Activated CD8-positive, alpha-beta memory T cell treated with anti-CD3 and anti-CD28 coated beads for 36 hours (primary cell): ENCODE measurements around the gene GRHL3. TPM values are rescaled to one million over a fixed set of nuclear protein-coding genes. Genes with fewer than 3 reads are reported as not detected.
"Not testable (repeated sequence)": the region's sequence is repeated elsewhere in the genome, so short reads cannot be mapped to it uniquely, and the experiment has no call there.

Experiments
- CTCF ChIA-PET: fragments of 350-600 bp; sonication (Branson Sonifier 250); formaldehyde crosslinking; loops from one replicate; lab custom pipeline; 2021; ENCODE audit warnings: antibody characterized with exemption; lab: Charles Lee
- POLR2A ChIA-PET: fragments of 350-600 bp; sonication (Branson Sonifier 250); formaldehyde crosslinking; loops from one replicate; lab custom pipeline; 2021; ENCODE audit warnings: antibody characterized with exemption; lab: Charles Lee
- total RNA-seq, 2 experiments: library from RNA; stranded (reverse); gene quantifications; one replicate each; pipeline ENCODE4 v1.2.3, GENCODE V29; 2021

GRHL3 gene
- total RNA-seq: not detected

DNA sequence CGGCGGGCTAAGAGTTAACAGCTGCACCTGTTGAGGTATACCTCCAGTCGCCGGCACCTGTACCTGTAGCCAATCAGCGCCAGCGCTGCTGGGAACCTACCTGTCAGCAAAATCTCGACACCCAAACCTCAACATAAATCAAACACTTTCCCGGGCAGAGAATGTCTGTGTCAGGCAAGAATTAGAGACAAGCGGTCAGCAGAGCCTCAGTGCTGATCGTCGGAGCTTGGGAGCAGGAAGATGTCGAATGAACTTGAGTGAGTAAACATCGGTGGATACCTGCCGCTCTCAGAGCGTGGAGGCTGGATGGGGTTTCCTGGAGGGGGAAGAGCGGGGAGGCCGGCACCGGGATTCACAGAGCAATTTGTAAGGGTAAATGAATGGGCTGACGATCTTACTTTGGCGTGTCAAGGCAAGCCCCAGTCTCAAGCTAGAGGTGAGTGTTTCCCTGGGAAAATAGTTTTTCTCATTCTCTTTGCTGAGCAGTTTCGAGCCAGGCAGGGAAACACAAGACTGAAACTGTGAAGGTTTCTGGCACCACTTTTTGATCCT is at the start of gene GRHL3:
TSS of gene GRHL3 (plus strand) at position 46 of the 552 bp plus-strand sequence. CDS start at position 241, 195 bp downstream.
- CTCF ChIA-PET: interaction anchor here (1.1 to 3.1 kb wide), 2 partner anchors 72 to 119 kb away, joined by 4 to 11 read pairs; no protein-coding TSS in a partner anchor
- POLR2A ChIA-PET: no interaction called here

DNA sequence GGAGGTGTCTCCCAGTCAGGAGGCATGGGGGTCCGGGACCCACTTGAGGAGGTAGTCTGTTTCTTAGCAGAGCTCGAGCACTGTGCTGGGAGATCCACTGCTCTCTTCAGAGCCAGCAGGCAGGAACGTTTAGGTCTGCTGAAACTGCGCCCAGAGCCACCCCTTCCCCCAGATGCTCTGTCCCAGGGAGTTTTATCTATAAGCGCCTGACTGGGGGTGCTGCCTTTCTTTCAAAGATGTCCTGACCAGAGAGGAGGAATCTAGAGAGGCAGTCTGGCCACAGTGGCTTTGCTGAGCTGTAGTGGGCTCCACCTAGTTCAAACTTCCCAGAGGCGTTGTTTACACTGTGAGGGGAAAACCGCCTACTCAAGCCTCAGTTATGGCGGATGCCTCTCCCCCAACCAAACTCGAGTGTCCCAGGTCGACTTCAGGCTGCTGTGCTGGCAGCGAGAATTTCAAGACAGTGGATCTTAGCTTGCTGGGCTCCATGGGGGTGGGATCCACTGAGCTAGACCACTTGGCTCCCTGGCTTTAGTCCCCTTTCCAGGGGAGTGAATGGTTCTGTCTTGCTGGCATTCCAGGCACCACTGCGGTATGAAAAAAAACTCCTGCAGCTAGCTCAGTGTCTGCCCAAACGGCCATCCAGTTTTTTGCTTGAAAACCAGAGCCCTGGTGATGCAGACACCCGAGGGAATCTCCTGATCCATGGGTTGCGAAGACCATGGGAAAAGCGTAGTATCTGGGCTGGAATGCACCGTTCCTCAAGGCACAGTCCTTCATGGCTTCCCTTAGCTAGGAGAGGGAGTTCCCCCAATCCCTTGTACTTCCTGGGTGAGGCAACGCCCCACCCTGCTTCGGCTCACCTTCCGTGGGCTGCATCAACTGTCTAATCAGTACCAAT is 44.7 kb upstream of the GRHL3 start:
- POLR2A ChIA-PET: not testable (repeated sequence)

DNA sequence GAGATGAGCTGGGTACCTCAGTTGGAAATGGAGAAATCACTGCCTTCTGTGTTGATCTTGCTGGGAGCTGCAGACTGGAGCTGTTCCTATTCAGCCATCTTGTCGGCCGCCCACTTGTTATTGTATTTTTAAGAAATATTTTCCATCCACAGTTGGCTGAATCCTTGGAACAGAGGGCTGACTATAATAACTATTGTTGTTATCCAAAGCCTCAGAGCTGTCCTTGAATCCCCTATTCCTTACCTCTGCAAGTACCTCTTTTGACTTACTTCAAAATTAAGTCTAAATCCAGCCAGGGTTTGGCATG is 44.1 kb upstream of the GRHL3 start:
- ChIA-PET POLR2A (no interaction called here), CTCF (no interaction called here)

More for the DNA sequence above, 44.7 kb upstream of the GRHL3 start:
- CTCF ChIA-PET: not testable (repeated sequence)

DNA sequence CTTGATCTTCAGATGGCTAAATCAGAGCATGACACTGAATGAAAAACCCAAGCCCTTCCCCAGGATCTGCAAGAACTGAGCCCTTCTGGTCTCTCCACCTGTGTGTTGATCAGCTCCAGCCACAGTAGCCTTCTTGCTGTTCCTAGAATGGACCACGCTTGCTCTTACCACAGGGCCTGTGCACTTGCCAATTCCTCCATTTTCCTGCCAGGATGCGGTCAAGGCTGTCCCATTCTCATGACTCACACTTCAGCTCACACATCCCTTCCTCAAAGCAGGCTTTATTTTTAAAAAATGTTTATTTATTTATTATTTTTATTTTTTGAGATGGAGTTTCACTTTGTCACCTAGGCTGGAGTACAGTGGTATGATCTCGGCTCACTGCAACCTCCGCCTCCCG is 43.6 kb upstream of the GRHL3 start:
- ChIA-PET CTCF (no interaction called here), POLR2A (no interaction called here)

DNA sequence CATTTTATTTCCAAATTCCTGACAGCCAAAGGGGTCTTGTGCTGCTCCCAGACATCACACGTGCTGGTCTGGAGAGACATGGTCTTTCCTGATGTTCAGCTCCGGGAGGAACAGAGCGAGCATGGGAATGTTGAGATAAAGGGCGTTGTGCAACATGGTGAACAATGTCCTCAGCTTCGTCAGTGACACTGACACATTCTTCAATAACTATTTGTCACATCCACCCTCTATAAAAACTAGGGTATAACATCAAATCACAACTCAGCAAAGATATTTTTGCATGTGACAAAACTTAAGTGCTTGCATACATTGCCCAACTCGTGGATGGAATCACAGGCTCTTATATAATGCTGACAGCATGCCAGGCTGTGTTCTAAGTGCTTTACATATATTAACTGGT is 42.4 kb upstream of the GRHL3 start:
- CTCF ChIA-PET: interaction anchor here (2.2 kb wide), 1 partner anchor 75 kb away, joined by 7 read pairs; no protein-coding TSS in a partner anchor

DNA sequence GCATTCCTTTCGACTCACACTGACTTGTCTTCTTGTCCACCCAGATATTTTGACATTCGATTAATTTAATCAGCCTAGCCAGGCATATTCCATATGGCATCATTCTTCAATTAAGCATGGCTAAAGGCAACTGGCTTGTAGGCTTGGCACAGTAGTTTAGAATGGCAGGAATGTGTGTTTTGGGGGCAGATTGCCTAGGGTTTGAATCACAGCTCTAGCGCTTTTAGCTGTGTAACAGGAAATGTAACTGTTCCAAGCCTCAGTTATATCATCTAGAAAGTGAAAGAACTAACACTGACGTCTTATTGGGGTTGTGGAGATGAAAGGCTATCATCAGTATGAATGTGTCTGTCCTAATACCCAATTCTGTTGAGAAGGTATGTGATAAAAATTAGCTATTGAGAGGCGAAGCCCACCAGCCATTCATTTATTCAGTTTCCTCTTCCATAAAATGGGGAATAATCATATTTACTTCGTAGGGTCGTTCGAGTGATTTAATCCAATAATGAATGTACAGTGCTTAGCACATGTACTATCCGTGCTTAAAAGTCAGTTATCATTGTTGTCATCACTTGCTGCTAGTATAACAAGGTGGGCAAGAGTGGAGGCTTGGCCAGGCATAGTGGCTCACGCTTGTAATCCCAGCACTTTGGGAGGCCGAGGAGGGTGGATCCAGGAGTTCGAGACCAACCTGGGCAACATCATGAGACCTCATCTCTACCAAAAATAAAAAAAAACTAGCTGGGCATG is 41.6 kb upstream of the GRHL3 start:
- POLR2A ChIA-PET: no interaction called here
- CTCF ChIA-PET: interaction anchor here (0.8 to 2.2 kb wide), 4 partner anchors 20 to 127 kb away, joined by 3 to 7 read pairs (median 4); no protein-coding TSS in a partner anchor

More for the DNA sequence above, 42.4 kb upstream of the GRHL3 start:
- POLR2A ChIA-PET: no interaction called here

DNA sequence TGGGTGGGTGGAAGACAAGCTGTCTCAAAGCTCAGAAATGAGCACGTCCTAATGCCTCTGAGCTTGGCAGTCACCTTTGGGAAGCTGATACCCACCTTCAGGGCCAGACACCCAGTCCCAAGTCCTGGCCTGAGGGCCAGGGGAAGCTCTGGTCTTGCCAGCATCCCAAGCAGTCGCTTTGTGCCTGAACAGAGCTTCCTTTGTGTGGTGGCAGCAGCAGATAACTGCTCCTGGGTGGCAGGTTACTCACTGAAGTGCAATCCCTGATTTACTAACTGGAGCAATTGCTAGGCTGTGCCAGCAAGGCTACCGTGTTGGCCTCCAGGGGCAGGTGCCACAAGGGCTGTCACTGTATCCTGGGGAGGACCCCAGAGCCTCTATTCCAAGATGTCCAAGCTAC is 40.4 kb upstream of the GRHL3 start:
- ChIA-PET POLR2A (no interaction called here), CTCF (interaction anchor here (1.0 to 2.2 kb wide), 3 partner anchors 77 to 128 kb away, joined by 3 to 7 read pairs (median 6); no protein-coding TSS in a partner anchor)

DNA sequence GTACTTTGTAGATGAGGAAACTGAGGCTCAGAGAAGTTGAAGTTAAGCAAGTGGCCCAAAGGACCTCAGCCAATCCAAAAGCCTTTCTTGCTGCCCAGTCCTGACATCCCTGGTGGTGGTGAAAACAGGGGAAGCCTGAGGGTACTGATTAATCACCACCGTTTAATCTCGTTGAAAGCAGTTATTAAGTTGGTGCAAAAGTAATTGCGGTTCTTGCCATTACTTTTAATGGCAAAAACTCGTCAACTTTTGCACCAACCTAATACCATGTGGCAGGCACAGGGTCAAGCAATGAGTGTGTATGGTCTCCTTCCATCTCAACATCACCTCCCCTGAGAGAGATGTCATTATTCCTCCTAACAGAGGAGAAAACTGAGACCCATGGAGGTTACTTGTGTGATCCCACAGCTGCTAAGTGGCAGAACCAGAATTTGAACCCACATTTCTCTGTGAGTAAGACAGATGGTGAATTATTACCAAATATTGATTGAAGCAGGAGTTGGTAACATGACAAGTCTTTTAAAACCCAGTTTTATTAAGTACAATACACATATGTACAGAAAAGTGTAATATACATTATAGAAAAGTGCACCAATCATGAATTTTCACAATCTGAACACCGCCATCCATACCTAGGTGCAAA is 39.4 kb upstream of the GRHL3 start:
- POLR2A ChIA-PET: no interaction called here
- CTCF ChIA-PET: no interaction called here

DNA sequence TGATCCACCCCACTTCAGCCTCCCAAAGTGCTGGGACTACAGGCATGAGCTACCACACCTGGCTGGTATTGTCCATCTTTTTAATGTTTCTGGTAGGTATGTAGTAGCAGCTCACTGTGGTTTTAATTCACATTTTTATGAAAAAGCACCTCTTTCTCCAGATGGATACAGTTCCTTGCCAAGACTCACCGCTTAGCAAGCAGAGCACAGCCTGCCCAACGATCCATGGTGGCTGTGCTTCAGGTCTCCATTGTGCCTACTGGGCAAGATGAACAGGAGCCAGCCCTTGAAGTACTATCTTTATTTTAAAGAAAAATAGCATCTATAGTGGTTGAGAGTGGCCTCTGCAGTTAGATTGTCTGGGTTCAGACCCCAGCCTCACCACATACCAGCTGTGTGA is 37.6 kb upstream of the GRHL3 start:
- ChIA-PET CTCF (no interaction called here), POLR2A (no interaction called here)

DNA sequence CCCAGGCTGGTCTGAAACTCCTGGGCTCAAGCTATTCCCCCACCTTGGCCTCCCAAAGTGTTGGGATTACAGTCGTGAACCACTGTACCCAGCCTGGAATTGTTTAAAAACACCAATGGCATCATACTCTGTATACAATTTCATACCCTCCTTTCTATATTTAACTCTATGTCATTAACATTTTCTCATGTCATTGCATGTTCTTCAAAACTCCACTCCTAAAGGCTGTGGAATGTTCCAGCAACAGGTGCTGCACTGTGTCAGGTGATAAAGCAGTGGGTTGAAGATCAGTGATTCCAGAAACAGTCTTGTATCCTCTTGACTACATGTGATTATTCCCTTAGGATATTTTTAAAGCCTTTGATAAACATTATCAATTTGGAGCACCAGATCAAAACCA is 36.7 kb upstream of the GRHL3 start:
- ChIA-PET CTCF (no interaction called here), POLR2A (no interaction called here)

DNA sequence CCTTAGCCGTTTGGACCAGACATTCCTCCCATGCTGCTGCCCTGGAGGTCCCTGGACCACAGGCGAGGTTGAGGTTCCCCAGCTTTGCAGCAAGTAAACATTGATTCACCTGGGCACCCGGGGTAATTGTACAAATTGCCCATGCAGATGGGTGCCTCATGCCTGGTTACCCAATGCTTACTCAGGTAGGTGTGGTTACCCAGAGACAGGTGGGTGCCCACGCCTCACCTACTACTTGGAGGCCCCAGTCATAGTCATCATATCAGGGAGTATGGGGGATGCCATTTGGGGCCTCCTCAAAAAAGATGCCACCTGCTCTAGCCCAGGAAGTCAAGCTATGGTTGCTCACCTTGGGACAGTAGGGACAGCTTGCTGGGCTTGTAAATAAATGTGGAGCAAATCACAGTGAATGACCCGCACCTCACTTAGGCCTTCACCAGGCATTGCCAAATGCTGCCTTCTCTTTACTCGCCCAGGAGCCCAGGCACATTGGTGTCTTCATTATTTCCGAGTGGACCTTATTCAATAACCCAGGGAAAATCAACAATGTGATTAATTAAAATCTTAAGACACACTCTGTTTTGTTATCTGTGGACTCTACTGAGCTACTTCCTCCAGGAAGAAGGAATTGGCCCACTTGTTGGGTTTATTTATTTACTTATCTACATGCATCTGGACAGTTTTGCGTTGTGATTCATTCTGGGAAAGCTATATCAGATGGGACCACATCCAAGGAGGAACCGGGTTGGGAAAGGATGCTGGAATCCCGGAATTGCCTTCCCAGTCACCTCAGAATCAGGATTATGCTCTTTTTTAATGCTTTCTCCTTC is 35.6 kb upstream of the GRHL3 start:
- ChIA-PET POLR2A (no interaction called here), CTCF (no interaction called here)

DNA sequence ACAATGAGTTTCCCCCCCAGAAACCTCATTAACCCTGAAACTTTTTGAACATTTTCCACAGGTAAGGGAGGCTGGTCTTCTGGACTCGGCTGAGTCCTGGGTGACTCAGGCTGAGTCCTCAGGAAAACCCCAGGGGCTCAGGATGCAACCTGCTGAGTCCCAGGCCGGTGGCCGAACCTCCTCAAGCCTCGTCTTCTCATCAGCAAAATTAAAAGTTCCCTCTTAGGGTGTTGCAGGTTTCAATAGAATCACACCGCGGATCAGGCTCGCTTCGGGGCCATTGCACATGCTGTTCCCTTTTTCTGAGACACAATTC is 35.0 kb upstream of the GRHL3 start:
- CTCF ChIA-PET: no interaction called here

DNA sequence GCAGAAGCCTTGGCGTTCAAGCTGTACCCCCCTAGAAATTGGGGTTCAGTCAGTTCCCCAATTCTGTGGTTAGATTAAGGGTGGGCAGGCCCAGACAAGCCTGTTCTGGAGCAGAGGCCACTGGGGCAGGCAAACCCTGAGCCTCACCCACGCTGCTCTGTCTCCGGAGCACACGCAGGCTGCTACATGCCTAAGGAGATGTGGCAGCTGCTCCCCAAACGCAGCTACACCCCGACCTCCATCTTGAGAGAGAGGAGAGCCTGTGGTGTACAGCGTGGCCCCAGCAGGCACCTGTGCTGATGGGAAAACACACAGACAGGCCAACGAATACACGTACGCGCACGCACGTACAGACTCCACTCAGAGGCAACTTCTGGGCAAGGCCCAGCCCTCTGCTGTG is 33.9 kb upstream of the GRHL3 start:
- POLR2A ChIA-PET: no interaction called here
- CTCF ChIA-PET: no interaction called here

More for the DNA sequence above, 35.0 kb upstream of the GRHL3 start:
- POLR2A ChIA-PET: no interaction called here

DNA sequence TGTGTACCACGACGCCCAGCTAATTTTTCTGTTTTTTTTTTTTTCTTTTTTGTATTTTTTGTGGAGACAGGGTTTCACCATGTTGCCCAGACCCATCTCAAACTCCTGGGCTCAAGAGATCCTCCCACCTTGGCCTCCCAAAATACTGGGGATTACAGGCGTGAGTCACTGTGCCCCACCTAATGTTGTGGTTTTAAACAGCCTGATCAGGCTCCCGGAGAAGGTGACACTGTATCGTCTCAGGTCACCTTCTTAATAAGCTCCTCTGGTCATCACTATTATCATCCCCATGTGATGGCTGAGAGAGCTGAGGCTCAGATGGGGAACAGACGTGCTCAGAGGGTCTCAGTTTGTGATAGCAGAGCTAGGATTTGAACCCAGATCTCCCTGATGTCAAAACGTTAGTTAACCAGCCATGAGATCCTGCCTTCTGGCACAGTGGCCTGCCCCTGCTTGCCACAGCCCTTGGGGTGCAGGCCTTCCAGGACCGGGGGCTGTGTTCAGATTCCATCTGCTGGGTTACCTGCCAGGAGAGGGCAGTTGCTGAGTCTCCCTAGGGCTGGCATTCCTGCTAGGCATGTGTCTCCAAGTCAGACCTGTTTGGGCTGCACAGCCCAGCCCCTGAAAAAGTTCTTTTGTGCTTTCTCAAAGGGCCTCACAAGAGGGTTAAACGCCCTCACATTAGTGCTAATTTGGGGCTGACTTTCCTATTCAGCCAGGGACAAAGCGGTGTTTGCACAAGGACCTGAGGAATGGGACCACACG is 32.7 kb upstream of the GRHL3 start:
- CTCF ChIA-PET: no interaction called here
- POLR2A ChIA-PET: no interaction called here

DNA sequence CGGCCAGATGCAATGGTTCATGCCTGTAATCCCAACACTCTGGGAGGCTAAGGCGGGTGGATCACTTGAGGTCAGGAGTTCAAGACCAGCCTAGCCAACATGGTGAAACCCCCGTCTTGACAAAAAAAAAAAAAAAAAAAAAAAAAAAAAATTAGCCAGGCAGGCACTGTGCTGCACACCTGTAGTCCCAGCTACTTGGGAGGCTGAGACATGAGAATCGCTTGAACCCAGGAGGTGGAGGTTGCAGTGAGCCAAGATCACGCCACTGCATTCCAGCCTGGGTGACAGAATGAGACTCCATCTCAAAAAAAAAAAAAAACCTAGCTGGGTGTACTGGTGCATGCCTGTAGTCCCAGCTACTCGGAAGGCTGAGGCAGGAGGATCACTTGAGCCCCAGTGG is 31.4 kb upstream of the GRHL3 start:
- POLR2A ChIA-PET: interaction anchor here (0.7 kb wide), 1 partner anchor 1263 kb away, joined by 4 read pairs; no protein-coding TSS in a partner anchor
- CTCF ChIA-PET: not testable (repeated sequence)

DNA sequence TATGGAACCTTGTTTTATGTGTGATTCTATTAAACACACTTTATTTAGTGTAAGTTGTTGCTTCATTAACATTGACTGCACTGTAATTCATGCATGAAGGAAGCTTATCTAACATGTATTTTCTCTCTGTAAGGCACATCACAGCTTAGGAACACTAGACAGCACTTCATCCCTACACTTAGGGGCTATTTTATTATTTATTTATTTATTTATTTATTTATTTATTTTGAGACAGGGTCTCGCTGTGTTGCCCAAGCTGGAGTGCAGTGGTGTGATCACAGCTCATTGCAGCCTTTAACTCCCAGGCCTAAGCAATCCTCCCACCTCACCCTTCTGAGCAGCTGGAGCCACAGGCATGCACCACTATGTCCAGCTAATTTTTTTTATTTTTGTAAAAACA is 30.7 kb upstream of the GRHL3 start:
- ChIA-PET CTCF (no interaction called here), POLR2A (no interaction called here)

DNA sequence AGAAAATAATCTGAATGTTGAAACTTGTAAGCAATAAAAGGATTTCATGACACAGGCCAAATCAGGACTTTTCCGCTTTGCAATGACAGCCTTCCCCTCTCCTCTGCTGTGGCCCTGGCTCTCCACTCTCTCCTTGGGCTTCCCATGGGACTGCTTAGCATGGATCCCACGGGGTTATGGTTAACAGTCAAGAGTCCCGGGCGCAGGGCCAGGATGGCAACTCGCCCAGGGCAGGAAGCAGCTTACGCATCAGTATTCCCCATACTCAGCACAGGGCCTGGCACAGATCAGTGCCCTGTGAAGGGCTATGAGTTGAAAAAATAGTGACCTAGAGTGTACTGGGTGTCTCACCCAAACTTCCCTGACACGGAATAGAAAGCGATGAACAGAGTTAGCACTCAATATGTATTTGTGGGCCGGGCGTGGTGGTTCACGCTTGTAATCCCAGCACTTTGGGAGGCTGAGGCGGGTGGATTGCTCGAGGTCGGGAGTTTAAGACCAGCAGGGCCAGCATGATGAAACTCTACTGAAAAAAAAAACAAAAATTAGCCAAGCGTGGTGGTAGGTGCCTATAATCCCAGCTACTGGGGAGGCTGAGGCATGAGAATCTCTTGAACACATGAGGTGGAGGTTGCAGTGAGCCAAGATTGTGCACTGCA is 29.1 kb upstream of the GRHL3 start:
- CTCF ChIA-PET: no interaction called here
- POLR2A ChIA-PET: no interaction called here
